Upper lobe of right lung (tissue), 1 donor: ENCODE results near the gene GPR158. TPM values are rescaled to one million over a fixed set of nuclear protein-coding genes. Genes with fewer than 3 reads are reported as not detected.

Source experiments
- ATAC-seq: fragments of 200-7000 bp; cut with Tn5 transposase; one replicate; pipeline ENCODE4 v1.9.1; 2020; ENCODE audit warnings: mild to moderate bottlenecking, moderate library complexity
- DNase-seq: peaks from one replicate; pipeline ENCODE4 v3.0.0-alpha.2; 2020
- H3K27ac ChIP-seq: fragments of 200-600 bp; one replicate; pipeline ENCODE4 v1.8.0; 2022
- H3K27me3 ChIP-seq: fragments of 200-600 bp; one replicate; pipeline ENCODE4 v1.8.0; 2022; ENCODE audit warnings: mild to moderate bottlenecking
- H3K36me3 ChIP-seq: fragments of 200-600 bp; one replicate; pipeline ENCODE4 v1.8.0; 2022
- H3K4me1 ChIP-seq: fragments of 200-600 bp; one replicate; pipeline ENCODE4 v1.8.0; 2022
- H3K4me3 ChIP-seq: fragments of 200-600 bp; one replicate; pipeline ENCODE4 v1.8.0; 2022; ENCODE audit warnings: mild to moderate bottlenecking
- H3K9me3 ChIP-seq: fragments of 200-600 bp; one replicate; pipeline ENCODE4 v1.8.0; 2022
- intact Hi-C: fragments of 100-400 bp; cut with DNase I; formaldehyde crosslinking; loops from one replicate; pipeline ENCODE4 v1.11.0; 2022
- total RNA-seq: library from RNA; stranded (reverse); fragmentation: NEBNext Ultra II Directional; extraction: Animal tissue kit (Norgen Biotek cat#: 25700); gene quantifications from one replicate; pipeline ENCODE4 v1.2.1, GENCODE V29; 2021
- TF ChIP-seq, protein P1 (sequence below): fragments of 200-600 bp; IDR thresholded peaks from one replicate; pipeline ENCODE4 v1.8.0; 2022; ENCODE audit warnings: antibody characterized with exemption
- donor health status: DM: no; HTN: yes; CAD: no; lungs with severe emphysema.

Gene GPR158
- total RNA-seq, 1 donor from 2014 or later = not detected

- DNase-seq (no peak), ATAC-seq (no peak)
- Histone ChIP-seq H3K27me3 (no peaks in the 10 kb centered on the region), H3K27ac (no peak overlapping the region), H3K36me3 (no peaks in the 10 kb centered on the region), H3K9me3 (no peaks in the 10 kb centered on the region), H3K4me1 (no peaks in the 10 kb centered on the region), H3K4me3 (no peak overlapping the region)
- intact Hi-C loops = no loop called here
- TF ChIP-seq, protein P1, sequence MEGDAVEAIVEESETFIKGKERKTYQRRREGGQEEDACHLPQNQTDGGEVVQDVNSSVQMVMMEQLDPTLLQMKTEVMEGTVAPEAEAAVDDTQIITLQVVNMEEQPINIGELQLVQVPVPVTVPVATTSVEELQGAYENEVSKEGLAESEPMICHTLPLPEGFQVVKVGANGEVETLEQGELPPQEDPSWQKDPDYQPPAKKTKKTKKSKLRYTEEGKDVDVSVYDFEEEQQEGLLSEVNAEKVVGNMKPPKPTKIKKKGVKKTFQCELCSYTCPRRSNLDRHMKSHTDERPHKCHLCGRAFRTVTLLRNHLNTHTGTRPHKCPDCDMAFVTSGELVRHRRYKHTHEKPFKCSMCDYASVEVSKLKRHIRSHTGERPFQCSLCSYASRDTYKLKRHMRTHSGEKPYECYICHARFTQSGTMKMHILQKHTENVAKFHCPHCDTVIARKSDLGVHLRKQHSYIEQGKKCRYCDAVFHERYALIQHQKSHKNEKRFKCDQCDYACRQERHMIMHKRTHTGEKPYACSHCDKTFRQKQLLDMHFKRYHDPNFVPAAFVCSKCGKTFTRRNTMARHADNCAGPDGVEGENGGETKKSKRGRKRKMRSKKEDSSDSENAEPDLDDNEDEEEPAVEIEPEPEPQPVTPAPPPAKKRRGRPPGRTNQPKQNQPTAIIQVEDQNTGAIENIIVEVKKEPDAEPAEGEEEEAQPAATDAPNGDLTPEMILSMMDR = no peak
Observed at GRCh38 chr10:25615926-25616325, 441.1 kb downstream of the GPR158 start.

DNA sequence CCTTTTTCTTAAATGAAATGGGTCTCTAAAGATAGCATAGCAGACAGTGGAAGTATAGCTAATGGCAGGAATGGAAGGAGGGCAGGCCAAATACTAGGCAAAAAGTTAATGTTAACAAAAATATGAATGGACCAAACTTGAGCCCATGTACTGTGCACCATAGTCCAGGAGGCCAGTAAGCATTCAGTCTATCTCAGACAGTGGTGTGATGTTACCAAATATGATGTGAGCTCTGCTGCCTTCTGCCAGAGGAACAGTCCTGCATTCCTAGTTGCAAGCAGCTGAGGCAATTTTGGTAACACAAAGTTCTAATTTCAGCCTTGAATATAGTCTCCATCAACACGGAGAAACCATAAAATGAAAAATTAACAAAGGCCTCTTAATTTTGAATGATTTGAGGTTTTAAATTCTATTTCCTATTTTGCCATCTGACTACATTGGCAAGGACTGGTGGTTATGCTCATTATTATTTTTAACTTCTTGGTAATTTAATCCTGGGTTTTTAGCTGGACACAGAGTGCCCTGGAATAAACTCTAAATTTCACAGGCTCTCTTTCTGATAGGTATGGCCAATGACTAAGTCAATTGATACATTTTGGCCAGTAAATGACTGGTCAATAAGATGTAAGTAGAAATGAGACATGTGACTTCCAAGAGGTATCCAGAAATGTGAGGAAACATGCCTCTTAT lies 442.2 kb downstream of the GPR158 start:
- Histone ChIP-seq H3K9me3 (no peaks in the 10 kb centered on the region), H3K27me3 (no peaks in the 10 kb centered on the region), H3K36me3 (no peaks in the 10 kb centered on the region), H3K4me1 (no peaks in the 10 kb centered on the region), H3K4me3 (no peak overlapping the region), H3K27ac (no peak overlapping the region)
- intact Hi-C loops = no loop called here
- TF ChIP-seq, protein P1 = no peak
- no peak for DNase-seq
- ATAC-seq = no peak

DNA sequence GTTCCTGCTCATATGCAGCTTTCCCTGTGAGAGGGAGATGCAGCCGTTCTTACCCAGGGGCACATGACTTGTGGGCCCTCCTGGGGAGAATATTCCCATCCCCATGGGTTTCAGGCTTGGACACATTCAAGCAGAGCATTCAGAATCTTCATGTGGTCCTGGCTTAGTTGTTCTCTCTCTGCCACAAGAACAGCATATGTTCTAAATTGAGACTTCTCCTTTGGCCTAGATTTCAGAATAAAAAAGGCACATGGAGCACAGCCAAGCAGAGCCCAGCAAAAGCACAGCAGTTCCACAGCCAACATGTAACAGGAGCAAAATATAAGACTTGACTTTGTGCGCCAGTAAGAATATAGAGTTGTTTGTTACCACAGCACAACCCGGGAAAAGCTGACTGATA lies 452.8 kb downstream of the GPR158 start:
- DNase-seq (no peak), ATAC-seq (no peak)
- TF ChIP-seq, protein P1 = no peak
- Histone ChIP-seq H3K36me3 (no peaks in the 10 kb centered on the region), H3K27ac (no peak overlapping the region), H3K9me3 (no peaks in the 10 kb centered on the region), H3K4me3 (no peak overlapping the region), H3K4me1 (no peaks in the 10 kb centered on the region), H3K27me3 (no peaks in the 10 kb centered on the region)
- intact Hi-C loops = no loop called here

GRCh38 chr10:25629333-25629732 lies 454.5 kb downstream of the GPR158 start:
- Histone ChIP-seq H3K27ac (no peak overlapping the region), H3K4me1 (no peaks in the 10 kb centered on the region), H3K27me3 (no peaks in the 10 kb centered on the region), H3K36me3 (no peaks in the 10 kb centered on the region), H3K4me3 (no peak overlapping the region), H3K9me3 (no peaks in the 10 kb centered on the region)
- ATAC-seq (no peak), DNase-seq (no peak)
- intact Hi-C loops = no loop called here
- TF ChIP-seq, protein P1 = no peak

DNA sequence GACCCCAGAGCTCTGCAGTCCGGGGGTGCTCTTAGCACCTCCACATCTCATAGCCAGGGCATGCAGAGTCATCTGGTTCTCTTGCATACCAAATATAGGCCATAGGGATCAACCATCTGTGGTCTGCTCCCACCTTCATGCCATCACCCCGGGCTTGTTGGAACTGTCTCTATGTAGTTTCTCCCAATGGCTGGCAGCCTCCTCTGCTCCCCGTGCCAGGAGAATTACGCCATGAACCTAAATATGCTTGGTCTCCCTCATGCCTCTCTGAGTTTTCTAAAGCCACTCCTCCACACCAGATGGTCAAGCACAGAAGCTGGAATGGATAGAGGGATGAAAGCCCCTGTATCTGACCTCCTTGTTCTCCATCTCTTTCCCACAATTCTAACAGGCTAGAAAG lies 456.7 kb downstream of the GPR158 start:
- intact Hi-C loops = no loop called here
- no peaks in the 10 kb centered on the region for H3K9me3 ChIP-seq
- DNase-seq (no peak), ATAC-seq (no peak)
- H3K27ac ChIP-seq = no peak overlapping the region
- no peaks in the 10 kb centered on the region for H3K36me3 ChIP-seq
- H3K4me3 ChIP-seq = no peak overlapping the region
- TF ChIP-seq, protein P1 = no peak
- no peaks in the 10 kb centered on the region for H3K27me3 ChIP-seq
- H3K4me1 ChIP-seq = no peaks in the 10 kb centered on the region

- TF ChIP-seq, protein P1 = no peak
- no peaks in the 10 kb centered on the region for H3K36me3 ChIP-seq
- H3K27me3 ChIP-seq = no peaks in the 10 kb centered on the region
- intact Hi-C loops = no loop called here
- no peak for ATAC-seq
- no peaks in the 10 kb centered on the region for H3K9me3 ChIP-seq
- no peak overlapping the region for H3K27ac ChIP-seq
- DNase-seq = no peak
- H3K4me1 ChIP-seq = no peaks in the 10 kb centered on the region
- no peak overlapping the region for H3K4me3 ChIP-seq
Observed at GRCh38 chr10:25632802-25633201, 458.0 kb downstream of the GPR158 start.
